Dendritic cell treated with granulocyte-macrophage colony-stimulating factor and Interleukin-4, amounts not matched to agents 40 ng/mL and 50 ng/mL, for 4 days (primary cell): ENCODE results near the gene SLC16A14.

Experiments
- H3K27ac Mint-ChIP-seq: one replicate; pipeline ENCODE4 v1.8.0; 2022; ENCODE audit warnings: mild to moderate bottlenecking, mixed read lengths
- H3K27me3 Mint-ChIP-seq: one replicate; pipeline ENCODE4 v1.8.0; 2022; ENCODE audit warnings: mild to moderate bottlenecking, mixed read lengths
- H3K36me3 Mint-ChIP-seq: one replicate; pipeline ENCODE4 v1.8.0; 2022; ENCODE audit warnings: low read depth, mixed read lengths
- H3K4me1 Mint-ChIP-seq: one replicate; pipeline ENCODE4 v1.8.0; 2022; ENCODE audit warnings: low read depth, mixed read lengths
- H3K4me3 Mint-ChIP-seq: one replicate; pipeline ENCODE4 v1.8.0; 2022; ENCODE audit warnings: mild to moderate bottlenecking, moderate library complexity, mixed read lengths
- H3K9me3 Mint-ChIP-seq: one replicate; pipeline ENCODE4 v1.8.0; 2022; ENCODE audit warnings: mixed read lengths
- intact Hi-C: fragments of 100-400 bp; cut with micrococcal nuclease; formaldehyde crosslinking; loops from one replicate; pipeline ENCODE4 v1.15.0; 2022

Gene SLC16A14

DNA sequence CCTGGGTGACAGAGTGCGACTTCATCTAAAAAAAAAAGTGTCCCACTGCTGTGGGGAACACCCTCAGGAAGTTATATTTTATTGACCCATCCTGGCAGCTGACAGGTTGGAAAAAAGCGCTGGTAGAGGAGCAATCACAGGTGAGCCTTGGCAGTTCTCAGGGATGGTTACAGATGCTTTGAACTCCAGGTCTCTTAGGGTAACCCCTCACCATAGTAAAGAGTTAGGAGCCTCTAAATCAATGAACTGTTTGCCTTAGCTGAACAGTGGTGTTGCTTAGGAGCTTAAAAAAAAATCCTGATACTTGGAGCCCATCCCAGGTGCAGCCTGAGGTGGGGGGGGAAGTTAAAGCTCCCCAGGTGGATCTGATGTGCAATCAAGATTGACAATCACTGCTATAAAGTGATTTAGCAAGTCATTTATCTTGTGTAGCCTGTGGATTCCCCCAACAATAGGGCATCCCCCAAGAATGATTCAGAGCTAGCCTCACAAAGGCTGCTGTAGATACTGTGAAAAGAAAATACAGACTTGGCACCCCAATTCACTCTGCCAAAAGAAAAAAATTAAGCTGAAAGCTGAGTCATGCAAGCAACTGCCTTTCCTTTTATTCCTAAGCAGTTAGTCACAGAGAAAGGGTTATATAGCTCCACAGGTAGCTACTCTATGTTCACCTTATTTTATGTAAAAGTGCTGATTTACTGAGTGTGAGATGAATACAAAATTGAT, 14.8 kb downstream of the SLC16A14 start:
- intact Hi-C loops: no loop called here
- H3K9me3 Mint-ChIP-seq: no peaks in the 10 kb centered on the region
- H3K4me1 Mint-ChIP-seq: no peaks in the 10 kb centered on the region
- H3K27ac Mint-ChIP-seq: no peak overlapping the region
- no peak overlapping the region for H3K4me3 Mint-ChIP-seq
- no peaks in the 10 kb centered on the region for H3K27me3 Mint-ChIP-seq
- H3K36me3 Mint-ChIP-seq: no peaks in the 10 kb centered on the region

DNA sequence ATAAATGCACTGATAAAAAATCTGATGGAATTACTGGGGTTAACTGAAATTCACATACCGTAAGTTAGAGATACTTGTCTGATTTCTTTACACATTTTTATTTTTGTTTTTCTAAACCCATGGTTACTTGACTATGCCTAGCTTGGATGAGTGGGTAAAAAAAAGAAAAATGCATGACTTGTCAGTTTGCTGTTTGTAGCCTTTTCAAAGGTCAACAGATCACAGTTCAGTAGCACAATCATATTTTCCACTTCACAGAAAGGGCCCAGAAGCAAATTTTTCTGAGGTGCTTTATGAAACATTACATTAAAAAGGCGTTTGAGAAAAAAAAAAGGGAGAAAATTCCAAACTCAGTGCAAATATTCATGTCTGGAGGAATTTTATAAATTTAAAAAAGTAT, 16.4 kb downstream of the SLC16A14 start:
- H3K27ac Mint-ChIP-seq: no peak overlapping the region
- H3K27me3 Mint-ChIP-seq: no peaks in the 10 kb centered on the region
- H3K36me3 Mint-ChIP-seq: no peaks in the 10 kb centered on the region
- H3K9me3 Mint-ChIP-seq: no peaks in the 10 kb centered on the region
- intact Hi-C loops: no loop called here
- no peak overlapping the region for H3K4me3 Mint-ChIP-seq
- no peaks in the 10 kb centered on the region for H3K4me1 Mint-ChIP-seq

DNA sequence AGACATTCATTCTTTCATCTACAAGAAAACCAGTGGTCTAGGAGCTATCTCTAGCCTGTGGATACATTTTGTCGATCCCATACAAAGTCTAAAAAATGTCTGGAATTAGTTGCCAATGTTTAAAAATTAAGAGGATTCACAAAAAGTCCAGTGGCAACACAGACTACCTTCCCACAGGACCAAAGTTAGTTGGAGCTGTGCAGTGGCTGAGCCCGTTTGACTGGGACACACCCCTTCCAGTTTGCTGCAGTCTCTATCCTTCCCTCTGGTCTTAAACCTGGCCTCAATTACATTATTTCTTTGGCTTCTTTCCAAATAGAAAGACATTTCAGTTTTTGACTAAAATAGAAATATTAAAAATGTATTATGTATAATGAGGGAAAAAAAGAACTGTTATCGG, 18.6 kb downstream of the SLC16A14 start:
- no peaks in the 10 kb centered on the region for H3K36me3 Mint-ChIP-seq
- H3K4me1 Mint-ChIP-seq: no peaks in the 10 kb centered on the region
- no peak overlapping the region for H3K4me3 Mint-ChIP-seq
- no peak overlapping the region for H3K27ac Mint-ChIP-seq
- no peaks in the 10 kb centered on the region for H3K27me3 Mint-ChIP-seq
- H3K9me3 Mint-ChIP-seq: no peaks in the 10 kb centered on the region
- intact Hi-C loops: no loop called here

DNA sequence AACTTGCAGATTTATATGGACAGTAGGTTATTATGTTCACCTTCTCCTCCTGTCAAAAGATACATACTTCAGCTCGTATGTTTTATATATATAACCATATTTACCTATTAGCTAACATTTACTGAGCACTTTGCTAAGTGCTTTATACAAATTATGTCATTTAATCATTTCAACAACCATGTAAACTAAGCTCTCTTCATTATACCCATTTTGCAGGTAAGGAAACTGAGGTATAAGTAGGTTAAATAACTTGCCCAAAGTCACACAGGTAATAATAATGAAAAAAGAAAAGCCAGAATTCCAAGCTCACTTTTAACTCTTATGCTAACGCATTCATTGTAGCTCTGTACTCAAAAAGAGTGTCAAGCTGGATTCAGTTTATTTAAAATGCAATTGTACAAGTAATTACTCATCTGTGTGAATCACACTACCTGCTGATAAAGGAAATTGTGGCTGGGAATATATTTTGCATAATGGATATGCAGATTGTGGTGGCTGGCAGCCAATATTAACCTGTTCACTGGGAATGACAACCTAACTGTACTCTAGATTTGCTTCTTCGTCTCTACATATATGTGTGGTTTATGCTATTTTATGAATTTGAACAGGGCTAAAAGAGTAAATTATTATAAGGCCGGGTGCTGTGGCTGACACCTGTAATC, 20.6 kb downstream of the SLC16A14 start:
- Mint-ChIP-seq H3K27ac (no peak overlapping the region), H3K4me3 (no peak overlapping the region), H3K4me1 (no peaks in the 10 kb centered on the region), H3K27me3 (no peaks in the 10 kb centered on the region), H3K36me3 (no peaks in the 10 kb centered on the region), H3K9me3 (no peaks in the 10 kb centered on the region)
- intact Hi-C loops: no loop called here

DNA sequence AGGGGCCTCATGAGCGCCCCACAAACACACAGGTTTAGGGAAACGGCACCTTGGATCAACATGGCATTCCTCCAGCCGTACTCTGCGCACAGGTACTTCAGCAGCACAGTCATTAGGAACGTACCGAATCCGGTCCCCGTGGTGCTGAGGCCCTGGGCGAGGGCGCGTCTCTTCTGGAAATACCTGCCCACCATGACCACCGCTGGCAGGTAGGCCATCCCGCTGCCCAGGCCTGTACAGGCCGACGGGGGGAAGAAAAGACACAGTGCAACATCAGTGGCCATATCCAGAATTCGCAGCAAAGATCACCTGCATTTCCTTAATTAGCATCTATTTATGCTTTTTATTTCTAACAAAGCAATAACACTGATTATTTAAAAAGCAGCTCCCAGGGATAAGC, 22.2 kb downstream of the SLC16A14 start:
- no peaks in the 10 kb centered on the region for H3K4me1 Mint-ChIP-seq
- no peak overlapping the region for H3K4me3 Mint-ChIP-seq
- intact Hi-C loops: no loop called here
- H3K36me3 Mint-ChIP-seq: no peaks in the 10 kb centered on the region
- no peaks in the 10 kb centered on the region for H3K9me3 Mint-ChIP-seq
- H3K27ac Mint-ChIP-seq: no peak overlapping the region
- H3K27me3 Mint-ChIP-seq: no peaks in the 10 kb centered on the region

DNA sequence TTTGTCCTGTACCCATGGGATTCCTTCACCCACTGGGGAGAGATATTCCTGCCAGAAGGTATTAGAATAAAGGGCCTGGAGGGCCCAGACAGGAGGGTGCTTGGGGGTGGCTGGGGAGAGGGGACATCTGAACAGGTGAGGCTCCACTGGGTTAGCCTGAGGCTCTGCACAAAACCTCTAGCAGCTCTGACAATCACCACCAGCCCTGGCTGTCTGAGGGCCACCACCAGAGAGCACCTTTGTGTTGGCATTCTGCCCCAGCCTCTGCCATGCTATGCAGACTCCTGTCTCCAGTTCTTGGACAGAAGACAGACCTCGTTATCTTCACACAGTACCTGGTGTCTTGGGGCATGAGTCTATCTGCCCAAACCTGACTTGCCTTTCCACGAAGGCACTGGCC, 25.3 kb downstream of the SLC16A14 start:
- H3K4me1 Mint-ChIP-seq: no peaks in the 10 kb centered on the region
- H3K9me3 Mint-ChIP-seq: no peaks in the 10 kb centered on the region
- H3K4me3 Mint-ChIP-seq: no peak overlapping the region
- intact Hi-C loops: no loop called here
- H3K36me3 Mint-ChIP-seq: no peaks in the 10 kb centered on the region
- H3K27me3 Mint-ChIP-seq: no peaks in the 10 kb centered on the region
- no peak overlapping the region for H3K27ac Mint-ChIP-seq

DNA sequence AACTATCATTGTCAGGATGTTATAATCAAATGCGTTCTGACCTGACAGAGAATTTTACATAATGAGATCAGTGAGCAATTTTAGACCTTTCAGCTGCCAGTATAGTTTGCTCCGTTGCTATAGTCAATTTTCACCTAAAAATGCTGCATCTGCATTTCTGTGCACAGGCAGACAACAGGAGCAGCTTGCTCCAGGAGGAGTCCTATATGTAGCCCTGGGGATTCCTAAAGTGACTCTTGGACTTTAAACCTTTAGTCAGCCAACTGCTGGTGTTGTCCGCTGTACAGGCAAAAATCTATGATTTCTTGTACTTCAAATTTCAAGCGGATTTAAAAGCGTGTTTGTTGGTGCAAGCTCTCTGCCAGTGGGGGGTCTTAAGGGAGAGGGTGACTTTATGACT, 25.7 kb downstream of the SLC16A14 start:
- intact Hi-C loops: no loop called here
- H3K27me3 Mint-ChIP-seq: no peaks in the 10 kb centered on the region
- no peaks in the 10 kb centered on the region for H3K4me1 Mint-ChIP-seq
- H3K27ac Mint-ChIP-seq: no peak overlapping the region
- no peaks in the 10 kb centered on the region for H3K36me3 Mint-ChIP-seq
- no peaks in the 10 kb centered on the region for H3K9me3 Mint-ChIP-seq
- no peak overlapping the region for H3K4me3 Mint-ChIP-seq

DNA sequence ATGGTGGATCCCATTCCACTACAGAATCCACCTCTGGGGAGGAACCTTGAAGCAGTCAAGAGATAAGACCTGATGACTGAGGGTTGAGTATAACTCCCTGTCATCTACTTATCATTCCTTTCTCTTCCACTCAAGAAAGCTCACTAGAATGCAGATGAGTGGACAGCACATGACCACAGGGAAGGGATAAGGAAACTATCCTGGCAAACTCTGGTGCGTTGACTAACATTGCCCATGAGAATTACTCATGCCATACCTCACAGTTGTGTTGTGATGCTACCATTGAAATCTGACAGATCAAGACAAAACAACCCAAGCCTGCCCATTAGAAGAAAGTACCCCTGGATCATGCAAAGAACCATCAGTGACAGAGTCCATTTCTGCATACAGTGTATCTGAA, 26.5 kb downstream of the SLC16A14 start:
- no peak overlapping the region for H3K4me3 Mint-ChIP-seq

DNA sequence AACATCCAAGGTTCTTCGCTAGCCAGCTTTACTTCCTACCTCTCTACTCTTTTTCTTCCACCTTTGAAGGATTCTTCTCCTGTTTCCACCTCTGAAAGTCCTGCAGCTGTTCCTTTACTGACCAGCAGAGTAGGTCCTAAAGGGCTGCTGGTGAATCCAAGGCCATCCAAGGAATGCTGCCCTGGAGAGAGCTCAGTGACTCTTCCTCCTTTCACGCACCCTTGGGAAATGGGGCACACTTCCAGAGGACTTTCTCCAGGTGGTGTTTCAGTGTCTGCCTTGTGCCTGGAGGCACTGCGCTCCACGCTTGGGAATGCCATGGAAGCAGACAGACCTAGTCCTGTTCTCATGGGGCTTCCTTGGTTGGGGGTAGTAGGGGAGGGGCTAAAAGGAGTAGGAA, 45.4 kb downstream of the SLC16A14 start:
- Mint-ChIP-seq H3K4me3 (no peak overlapping the region), H3K27me3 (no peaks in the 10 kb centered on the region), H3K4me1 (peaks cover under 1% of the 10 kb centered on the region), H3K27ac (no peak overlapping the region), H3K9me3 (no peaks in the 10 kb centered on the region), H3K36me3 (no peaks in the 10 kb centered on the region)
- intact Hi-C loops: no loop called here

More for the DNA sequence above, 26.5 kb downstream of the SLC16A14 start:
- H3K27me3 Mint-ChIP-seq: no peaks in the 10 kb centered on the region
- intact Hi-C loops: no loop called here
- H3K27ac Mint-ChIP-seq: no peak overlapping the region
- no peaks in the 10 kb centered on the region for H3K4me1 Mint-ChIP-seq
- no peaks in the 10 kb centered on the region for H3K9me3 Mint-ChIP-seq
- H3K36me3 Mint-ChIP-seq: no peaks in the 10 kb centered on the region

DNA sequence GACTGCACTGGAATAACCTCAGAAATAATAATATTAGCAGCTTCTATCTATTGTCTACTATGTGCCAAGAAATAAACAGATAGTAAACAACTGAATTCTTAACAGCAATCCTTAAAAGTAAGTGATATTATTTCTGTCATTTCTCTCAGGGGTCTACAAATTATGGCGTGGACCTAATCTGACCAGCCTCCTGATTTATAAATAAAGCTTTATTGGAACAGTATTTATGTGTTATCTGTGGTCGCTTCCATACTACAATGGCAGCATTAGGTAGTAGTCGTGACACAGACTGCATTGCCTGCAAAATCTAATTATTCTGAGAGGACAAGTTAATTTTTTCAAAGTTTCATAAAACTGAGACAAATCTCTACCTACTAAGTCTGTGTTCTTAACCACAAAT, 49.0 kb downstream of the SLC16A14 start:
- peaks cover 6% of the 10 kb centered on the region for H3K4me1 Mint-ChIP-seq
- H3K36me3 Mint-ChIP-seq: no peaks in the 10 kb centered on the region
- no peak overlapping the region for H3K4me3 Mint-ChIP-seq

DNA sequence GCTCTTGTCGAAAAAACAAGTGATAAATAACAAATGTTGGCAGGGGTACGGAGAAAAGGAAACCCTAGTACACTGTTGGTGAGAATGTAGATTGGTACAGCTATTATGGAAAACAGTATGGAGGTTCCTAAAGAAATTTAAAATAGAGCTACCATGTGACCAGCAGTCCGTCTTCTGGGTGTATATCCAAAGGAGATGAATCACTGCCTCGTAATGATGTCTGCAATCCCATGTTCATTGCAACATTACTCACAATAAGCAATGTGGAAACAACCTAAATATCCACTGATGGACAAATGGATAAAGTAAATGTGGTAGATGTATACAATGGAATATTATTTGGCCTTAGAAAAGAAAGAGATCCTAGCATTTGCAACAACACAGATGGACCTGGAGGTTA, 50.6 kb downstream of the SLC16A14 start:
- intact Hi-C loops: no loop called here
- H3K27ac Mint-ChIP-seq: no peak overlapping the region
- H3K9me3 Mint-ChIP-seq: no peaks in the 10 kb centered on the region
- H3K4me1 Mint-ChIP-seq: peaks cover 6% of the 10 kb centered on the region
- no peaks in the 10 kb centered on the region for H3K36me3 Mint-ChIP-seq
- H3K4me3 Mint-ChIP-seq: no peak overlapping the region
- H3K27me3 Mint-ChIP-seq: no peaks in the 10 kb centered on the region

More for the DNA sequence above, 49.0 kb downstream of the SLC16A14 start:
- H3K9me3 Mint-ChIP-seq: no peaks in the 10 kb centered on the region
- no peaks in the 10 kb centered on the region for H3K27me3 Mint-ChIP-seq
- intact Hi-C loops: no loop called here
- H3K27ac Mint-ChIP-seq: no peak overlapping the region

DNA sequence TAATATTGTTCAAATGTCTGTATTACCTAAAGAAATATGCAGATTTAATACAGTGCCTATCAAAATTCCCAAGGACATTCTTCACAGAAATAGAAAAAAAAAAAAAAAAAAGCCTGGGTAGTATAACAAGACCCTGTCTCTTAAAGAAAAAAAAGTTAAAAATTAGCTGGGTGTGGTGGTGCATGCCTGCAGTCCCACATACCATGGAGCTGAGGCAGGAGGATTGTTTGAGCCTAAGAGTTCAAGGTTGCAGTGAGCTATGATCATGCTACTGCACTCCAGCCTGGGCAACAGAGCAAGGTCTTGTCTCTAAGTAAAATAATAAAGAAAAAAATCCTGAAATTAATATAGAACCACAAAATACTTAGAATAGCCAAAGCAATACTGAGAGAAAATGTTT, 51.9 kb downstream of the SLC16A14 start:
- no peak overlapping the region for H3K4me3 Mint-ChIP-seq
- intact Hi-C loops: no loop called here
- no peaks in the 10 kb centered on the region for H3K9me3 Mint-ChIP-seq
- H3K36me3 Mint-ChIP-seq: no peaks in the 10 kb centered on the region
- H3K27me3 Mint-ChIP-seq: no peaks in the 10 kb centered on the region
- H3K4me1 Mint-ChIP-seq: peaks cover 6% of the 10 kb centered on the region
- H3K27ac Mint-ChIP-seq: no peak overlapping the region

DNA sequence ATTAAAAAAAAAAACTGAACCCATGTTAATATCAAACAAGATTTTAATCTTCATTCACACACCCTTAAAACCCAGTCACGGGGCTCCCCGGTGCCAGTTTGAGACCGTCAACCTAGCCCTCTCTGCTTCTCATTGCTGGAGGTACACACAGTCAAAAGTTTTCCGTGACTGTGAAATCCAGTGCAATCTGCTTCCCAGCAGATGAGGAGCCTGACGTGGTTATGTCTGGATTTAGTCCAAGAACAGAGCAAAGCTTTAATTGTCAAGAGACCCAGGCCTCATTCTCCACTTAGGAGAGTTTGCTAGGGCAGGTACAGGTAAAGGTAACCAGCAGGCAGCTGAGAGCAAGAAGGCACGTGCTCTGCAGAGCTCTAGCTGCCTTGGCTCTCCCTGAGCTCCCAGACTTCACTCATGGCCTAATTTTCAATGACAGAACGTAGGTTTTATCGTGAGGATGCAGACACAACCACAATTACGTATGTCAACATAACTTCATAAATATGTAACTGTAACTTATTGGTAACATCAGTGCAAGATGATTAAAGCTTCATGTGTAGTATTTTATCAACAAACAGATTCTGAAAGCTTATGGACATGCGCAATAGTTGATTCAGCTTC, 56.3 kb downstream of the SLC16A14 start:
- Mint-ChIP-seq H3K36me3 (no peaks in the 10 kb centered on the region), H3K4me3 (no peak overlapping the region), H3K27ac (no peak overlapping the region), H3K9me3 (no peaks in the 10 kb centered on the region), H3K27me3 (no peaks in the 10 kb centered on the region), H3K4me1 (peaks cover 9% of the 10 kb centered on the region)
- intact Hi-C loops: no loop called here

DNA sequence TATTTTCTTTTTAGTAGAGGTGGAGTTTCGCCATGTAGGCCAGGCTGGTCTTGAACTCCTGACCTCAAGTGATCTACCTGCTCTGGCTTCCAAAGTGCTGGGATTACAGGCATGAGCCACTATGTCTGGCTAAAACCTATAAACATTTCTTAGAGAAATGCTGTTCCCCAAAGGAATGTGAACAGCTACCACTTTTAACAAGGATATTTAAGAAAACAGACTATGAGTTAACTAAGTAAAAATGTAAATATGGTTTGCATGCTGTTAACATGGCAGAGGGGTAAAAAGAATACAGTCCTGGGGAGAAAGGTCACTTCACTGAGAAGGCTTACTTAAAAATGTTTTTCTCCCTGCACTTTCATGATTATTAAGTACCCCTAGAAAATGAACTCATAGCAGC, 57.1 kb downstream of the SLC16A14 start:
- no peaks in the 10 kb centered on the region for H3K27me3 Mint-ChIP-seq
- peaks cover 9% of the 10 kb centered on the region for H3K4me1 Mint-ChIP-seq
- intact Hi-C loops: no loop called here
- H3K9me3 Mint-ChIP-seq: no peaks in the 10 kb centered on the region
- H3K27ac Mint-ChIP-seq: no peak overlapping the region
- H3K36me3 Mint-ChIP-seq: no peaks in the 10 kb centered on the region
- no peak overlapping the region for H3K4me3 Mint-ChIP-seq
